CD1c-positive myeloid dendritic cell (primary cell): ENCODE measurements around the gene FYCO1.

Source experiments
- DNase-seq: peaks from one replicate; pipeline ENCODE4 v3.0.0-alpha.2; 2016; ENCODE audit errors: extremely low spot score

Gene FYCO1

GRCh38 chr3:45965253-45965652 lies 30.4 kb downstream of the FYCO1 start:
- DNase-seq, result no peak

GRCh38 chr3:45964139-45964538 lies 31.5 kb downstream of the FYCO1 start:
- DNase-seq, result no peak

GRCh38 chr3:45962033-45962432 lies 33.6 kb downstream of the FYCO1 start:
- DNase-seq, result no peak

- DNase-seq, result no peak
Observed at GRCh38 chr3:45960289-45960688, 35.3 kb downstream of the FYCO1 start.

- no peak for DNase-seq
Observed at GRCh38 chr3:45959201-45959600, 36.4 kb downstream of the FYCO1 start.

- no peak for DNase-seq
Observed at GRCh38 chr3:45958321-45958791, 37.3 kb downstream of the FYCO1 start.

- DNase-seq, result no peak
Observed at GRCh38 chr3:45957586-45957985, 38.0 kb downstream of the FYCO1 start.

- DNase-seq, result no peak
Observed at GRCh38 chr3:45955706-45956105, 39.9 kb downstream of the FYCO1 start.

- DNase-seq, result no peak
Observed at GRCh38 chr3:45955017-45955647, 40.5 kb downstream of the FYCO1 start.

- no peak for DNase-seq
Observed at GRCh38 chr3:45954306-45954705, 41.3 kb downstream of the FYCO1 start.

- no peak for DNase-seq
Observed at GRCh38 chr3:45953536-45953935, 42.1 kb downstream of the FYCO1 start.

GRCh38 chr3:45952456-45952855 lies 43.2 kb downstream of the FYCO1 start:
- DNase-seq, result no peak

GRCh38 chr3:45951946-45952345 lies 43.7 kb downstream of the FYCO1 start:
- DNase-seq, result no peak

- no peak for DNase-seq
Observed at GRCh38 chr3:45950686-45951600, 44.7 kb downstream of the FYCO1 start.

- no peak for DNase-seq
Observed at GRCh38 chr3:45950131-45950530, 45.5 kb downstream of the FYCO1 start.

- no peak for DNase-seq
Observed at GRCh38 chr3:45949432-45949831, 46.2 kb downstream of the FYCO1 start.

- DNase-seq, result no peak
Observed at GRCh38 chr3:45948881-45949280, 46.7 kb downstream of the FYCO1 start.

GRCh38 chr3:45948311-45948781 lies 47.3 kb downstream of the FYCO1 start:
- DNase-seq, result no peak

GRCh38 chr3:45947361-45947760 lies 48.3 kb downstream of the FYCO1 start:
- no peak for DNase-seq

GRCh38 chr3:45946875-45947274 lies 48.7 kb downstream of the FYCO1 start:
- DNase-seq, result no peak

- DNase-seq, result no peak
Observed at GRCh38 chr3:45946307-45946706, 49.3 kb downstream of the FYCO1 start.

GRCh38 chr3:45944830-45945620 lies 50.6 kb downstream of the FYCO1 start:
- no peak for DNase-seq
